BLaER1 (cell line): ENCODE data around the gene SLMAP.
"Not testable (repeated sequence)": the region's sequence is repeated elsewhere in the genome, so short reads cannot be mapped to it uniquely, and the experiment has no call there.

Experiments used
- H3K27ac ChIP-seq: shearing (Covaris generic); formaldehyde crosslinking; 2 replicates; pipeline ENCODE4 v1.8.1; 2022
- H3K27me3 ChIP-seq: shearing (Covaris generic); formaldehyde crosslinking; 2 replicates; pipeline ENCODE4 v1.8.1; 2022
- H3K36me3 ChIP-seq: shearing (Covaris generic); formaldehyde crosslinking; 2 replicates; pipeline ENCODE4 v1.8.1; 2022
- H3K4me1 ChIP-seq: shearing (Covaris generic); formaldehyde crosslinking; 2 replicates; pipeline ENCODE4 v1.8.1; 2022
- H3K4me2 ChIP-seq: shearing (Covaris generic); formaldehyde crosslinking; 2 replicates; pipeline ENCODE4 v1.8.1; 2022
- H3K4me3 ChIP-seq: shearing (Covaris generic); formaldehyde crosslinking; 2 replicates; pipeline ENCODE4 v1.8.1; 2022
- H3K9ac ChIP-seq: shearing (Covaris generic); formaldehyde crosslinking; 2 replicates; pipeline ENCODE4 v1.8.1; 2022
- H3K9me3 ChIP-seq: shearing (Covaris generic); formaldehyde crosslinking; 2 replicates; pipeline ENCODE4 v1.8.1; 2022
- H4K20me1 ChIP-seq: shearing (Covaris generic); formaldehyde crosslinking; 2 replicates; pipeline ENCODE4 v1.8.1; 2022
- Cebpa-rat ChIP-seq: shearing (Covaris generic); IDR thresholded peaks from 2 replicates; pipeline ENCODE4 v1.8.1; 2022

The SLMAP gene

GRCh38 chr3:57864853-57865252 lies 108.7 kb downstream of the SLMAP start:
- no peak overlapping the region for H3K4me2 ChIP-seq
- peaks cover 62% of the 10 kb centered on the region for H3K36me3 ChIP-seq
- H3K4me1 ChIP-seq, result no peaks in the 10 kb centered on the region
- no peak overlapping the region for H3K4me3 ChIP-seq
- no peaks in the 10 kb centered on the region for H3K27me3 ChIP-seq
- H3K9ac ChIP-seq, result no peak overlapping the region
- H3K9me3 ChIP-seq, result no peaks in the 10 kb centered on the region
- H3K27ac ChIP-seq, result no peak overlapping the region
- no peak for TF ChIP-seq Cebpa-rat
- H4K20me1 ChIP-seq, result no peaks in the 10 kb centered on the region

GRCh38 chr3:57869110-57869509 lies 113.0 kb downstream of the SLMAP start:
- H3K27me3 ChIP-seq, H3K4me1 ChIP-seq, H3K9ac ChIP-seq, H3K9me3 ChIP-seq, H4K20me1 ChIP-seq, H3K27ac ChIP-seq, H3K4me2 ChIP-seq, H3K4me3 ChIP-seq: not testable (repeated sequence)
- peaks cover 52% of the 10 kb centered on the region for H3K36me3 ChIP-seq

GRCh38 chr3:57872606-57873005 lies 116.5 kb downstream of the SLMAP start:
- Histone ChIP-seq H3K9ac (no peak overlapping the region), H3K4me2 (no peak overlapping the region), H3K36me3 (peaks cover 43% of the 10 kb centered on the region), H3K4me1 (no peaks in the 10 kb centered on the region), H3K4me3 (no peak overlapping the region), H3K27ac (no peak overlapping the region), H4K20me1 (no peaks in the 10 kb centered on the region; the same call in 1 of the 2 replicates), H3K9me3 (no peaks in the 10 kb centered on the region), H3K27me3 (no peaks in the 10 kb centered on the region)
- TF ChIP-seq Cebpa-rat, result no peak

- peaks cover 51% of the 10 kb centered on the region for H3K36me3 ChIP-seq
- no peaks in the 10 kb centered on the region for H3K4me1 ChIP-seq
- no peak overlapping the region for H3K27ac ChIP-seq
- TF ChIP-seq Cebpa-rat, result no peak
- no peak overlapping the region for H3K4me2 ChIP-seq
- H3K4me3 ChIP-seq, result no peak overlapping the region
- H4K20me1 ChIP-seq, result no peaks in the 10 kb centered on the region; the same call in 1 of the 2 replicates
- H3K9ac ChIP-seq, result no peak overlapping the region
- no peaks in the 10 kb centered on the region for H3K27me3 ChIP-seq
- no peaks in the 10 kb centered on the region for H3K9me3 ChIP-seq
These were observed 120.5 kb downstream of the SLMAP start for GRCh38 chr3:57876632-57877031.

GRCh38 chr3:57877116-57877515 lies 121.0 kb downstream of the SLMAP start:
- Histone ChIP-seq H3K36me3 (peaks cover 46% of the 10 kb centered on the region), H3K9ac (no peak overlapping the region)

GRCh38 chr3:57884436-57884835 lies 128.3 kb downstream of the SLMAP start:
- not testable (repeated sequence) for H3K9ac ChIP-seq, H3K4me3 ChIP-seq, H3K27ac ChIP-seq, H4K20me1 ChIP-seq, H3K27me3 ChIP-seq, H3K4me1 ChIP-seq, H3K4me2 ChIP-seq, H3K9me3 ChIP-seq
- H3K36me3 ChIP-seq, result peaks cover 54% of the 10 kb centered on the region

More at GRCh38 chr3:57877116-57877515, 121.0 kb downstream of the SLMAP start:
- Histone ChIP-seq H3K27ac (no peak overlapping the region), H4K20me1 (no peaks in the 10 kb centered on the region; the same call in 1 of the 2 replicates), H3K27me3 (no peaks in the 10 kb centered on the region), H3K4me1 (no peaks in the 10 kb centered on the region), H3K9me3 (no peaks in the 10 kb centered on the region), H3K4me3 (no peak overlapping the region), H3K4me2 (no peak overlapping the region)
- no peak for TF ChIP-seq Cebpa-rat

GRCh38 chr3:57889807-57890206 lies 133.7 kb downstream of the SLMAP start:
- Histone ChIP-seq H3K9ac (no peak overlapping the region), H3K27me3 (no peaks in the 10 kb centered on the region), H3K9me3 (no peaks in the 10 kb centered on the region), H3K36me3 (peaks cover 34% of the 10 kb centered on the region), H4K20me1 (no peaks in the 10 kb centered on the region), H3K4me2 (no peak overlapping the region), H3K27ac (no peak overlapping the region), H3K4me1 (no peaks in the 10 kb centered on the region), H3K4me3 (no peak overlapping the region)
- TF ChIP-seq Cebpa-rat, result no peak

GRCh38 chr3:57890874-57891273 lies 134.8 kb downstream of the SLMAP start:
- Histone ChIP-seq H3K36me3 (peaks cover 28% of the 10 kb centered on the region), H3K9ac (no peak overlapping the region), H3K4me1 (no peaks in the 10 kb centered on the region), H3K9me3 (no peaks in the 10 kb centered on the region), H3K4me2 (no peak overlapping the region), H4K20me1 (no peaks in the 10 kb centered on the region), H3K27ac (no peak overlapping the region), H3K27me3 (no peaks in the 10 kb centered on the region), H3K4me3 (no peak overlapping the region)
- no peak for TF ChIP-seq Cebpa-rat

GRCh38 chr3:57892423-57892822 lies 136.3 kb downstream of the SLMAP start:
- Histone ChIP-seq H3K27me3 (no peaks in the 10 kb centered on the region), H3K36me3 (peaks cover 33% of the 10 kb centered on the region), H3K9ac (no peak overlapping the region), H3K9me3 (no peaks in the 10 kb centered on the region), H3K27ac (no peak overlapping the region), H4K20me1 (no peaks in the 10 kb centered on the region), H3K4me3 (no peak overlapping the region), H3K4me2 (no peak overlapping the region), H3K4me1 (no peaks in the 10 kb centered on the region)
- TF ChIP-seq Cebpa-rat, result no peak

- TF ChIP-seq Cebpa-rat, result no peak
- Histone ChIP-seq H4K20me1 (no peaks in the 10 kb centered on the region), H3K9me3 (no peaks in the 10 kb centered on the region), H3K4me2 (no peak overlapping the region), H3K4me1 (no peaks in the 10 kb centered on the region), H3K27me3 (no peaks in the 10 kb centered on the region), H3K36me3 (peaks cover 31% of the 10 kb centered on the region; the same call in 1 of the 2 replicates), H3K27ac (no peak overlapping the region), H3K4me3 (no peak overlapping the region), H3K9ac (no peak overlapping the region)
These were observed 137.0 kb downstream of the SLMAP start for GRCh38 chr3:57893156-57893555.

- H3K4me2 ChIP-seq, result no peak overlapping the region
- no peaks in the 10 kb centered on the region for H3K9me3 ChIP-seq
- peaks cover 34% of the 10 kb centered on the region; the same call in 1 of the 2 replicates for H3K36me3 ChIP-seq
- H3K9ac ChIP-seq, result no peak overlapping the region
- no peaks in the 10 kb centered on the region for H3K27me3 ChIP-seq
- H3K27ac ChIP-seq, result no peak overlapping the region
- H4K20me1 ChIP-seq, result no peaks in the 10 kb centered on the region
- TF ChIP-seq Cebpa-rat, result no peak
- H3K4me3 ChIP-seq, result no peak overlapping the region
- no peaks in the 10 kb centered on the region for H3K4me1 ChIP-seq
These were observed 137.6 kb downstream of the SLMAP start for GRCh38 chr3:57893668-57894067.
